ENCODE measurements around the gene METRNL.

GRCh38 chr17:83031321-83031945 is 48.0 kb upstream of the METRNL start:
- TF ChIP-seq CTCF (IDR thresholded peaks at IDR 0.05; ENCODE audit: low read length) (no peak), EZH2 (IDR thresholded peaks at IDR 0.05; ENCODE audit: borderline replicate concordance, low read length) (no peak)

All from OCI-LY1 (cell line).